GM12872 (cell line): ENCODE data around the gene LDLRAD4.

ENCODE experiments used
- CTCF ChIP-seq: IDR thresholded peaks from 3 replicates; pipeline ENCODE4 v1.5.1; 2011; ENCODE audit warnings: low read depth, mild to moderate bottlenecking, low read length, moderate library complexity; ENCODE audit not compliant: insufficient read depth

Gene LDLRAD4

GRCh38 chr18:13392029-13392750, 173.6 kb downstream of the LDLRAD4 start:
- TF ChIP-seq CTCF: no peak

- TF ChIP-seq CTCF: no peak
These were observed 174.3 kb downstream of the LDLRAD4 start for GRCh38 chr18:13392899-13393298.

GRCh38 chr18:13393338-13393737, 174.8 kb downstream of the LDLRAD4 start:
- TF ChIP-seq CTCF: no peak

- no peak for TF ChIP-seq CTCF
These were observed 176.2 kb downstream of the LDLRAD4 start for GRCh38 chr18:13394801-13395200.

GRCh38 chr18:13395577-13395976, 177.0 kb downstream of the LDLRAD4 start:
- no peak for TF ChIP-seq CTCF

GRCh38 chr18:13397504-13398163, 179.1 kb downstream of the LDLRAD4 start:
- TF ChIP-seq CTCF: no peak

- TF ChIP-seq CTCF: no peak
These were observed 180.1 kb downstream of the LDLRAD4 start for GRCh38 chr18:13398631-13399030.
